ENCODE data around the gene BCL2L1. TPM values are rescaled to one million over a fixed set of nuclear protein-coding genes. Genes with fewer than 3 reads are reported as not detected.
A peak's percentile ranks its signal among the peaks of the same experiment; 100 is the strongest.

Gene BCL2L1
- total and polyA plus RNA-seq, 5 donors from 2014 or later: 15.5 to 38.1 (median 18.5) TPM

DNA sequence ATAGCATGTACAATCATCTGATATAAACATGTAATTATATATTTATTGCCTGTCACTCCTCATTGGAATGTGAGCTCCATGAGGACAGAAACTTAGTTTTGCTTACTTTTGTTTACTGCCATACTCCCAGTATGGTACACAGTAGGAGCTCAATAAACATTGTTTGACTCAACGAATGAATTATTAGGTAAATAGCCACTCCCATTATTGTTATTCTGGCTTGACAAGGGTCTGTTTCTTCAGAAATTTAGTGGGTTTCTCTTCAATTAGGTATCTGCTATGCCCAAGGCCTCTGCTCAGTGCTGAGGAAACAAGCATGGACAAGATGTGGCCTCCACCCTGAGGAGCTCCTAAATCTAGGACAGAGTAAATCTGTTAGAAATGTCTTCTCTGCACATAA lies 6.3 kb downstream of the BCL2L1 start:
- no peak for ATAC-seq (ENCODE audit: low read depth in 2 of 2)
- peaks cover 93% of the 10 kb centered on the region for H3K4me1 ChIP-seq (ENCODE audit: control insufficient read depth, insufficient read depth, low read length, poor library complexity, severe bottlenecking)

GRCh38 chr20:31715766-31716165 lies 6.9 kb downstream of the BCL2L1 start:
- no peaks in the 10 kb centered on the region for H3K9me3 ChIP-seq (ENCODE audit: control insufficient read depth in 2 of 2, low read length in 2 of 2)
- peaks cover 7% of the 10 kb centered on the region for H3K36me3 ChIP-seq (ENCODE audit: control insufficient read depth, insufficient read depth, low read length)
- peak overlapping the region; percentile 45 for H3K27ac ChIP-seq (ENCODE audit: insufficient read depth, low read length, poor library complexity, severe bottlenecking)
- ATAC-seq (ENCODE audit: low read depth in 2 of 2) (no peak), DNase-seq (no peak)
- Mint-ChIP-seq H3K4me3 (peak overlapping the region; percentile 31 to 96 (median 70)), H3K4me1 (peaks cover 34 to 99% (median 87%) of the 10 kb centered on the region in 4 donors), H3K36me3 (peaks cover 37% of the 10 kb centered on the region), H3K27me3 (no peaks in the 10 kb centered on the region), H3K9me3 (no peaks in the 10 kb centered on the region), H3K27ac (peak overlapping the region; percentile 22 to 89 (median 75))
- no peaks in the 10 kb centered on the region for H3K27me3 ChIP-seq (ENCODE audit: control insufficient read depth, insufficient read depth, low read length)
- H3K4me3 ChIP-seq (ENCODE audit: low read depth, low read length): peak overlapping the region; percentile 77
- peaks cover 94% of the 10 kb centered on the region for H3K4me1 ChIP-seq (ENCODE audit: control insufficient read depth, insufficient read depth, low read length, poor library complexity, severe bottlenecking)

More for the DNA sequence above, 6.3 kb downstream of the BCL2L1 start:
- Mint-ChIP-seq H3K36me3 (peaks cover 37% of the 10 kb centered on the region), H3K4me1 (peaks cover 38 to 99% (median 85%) of the 10 kb centered on the region in 4 donors), H3K4me3 (peak overlapping the region; percentile 80 to 96 (median 90)), H3K27ac (peak overlapping the region; percentile 20 to 92 (median 75)), H3K9me3 (no peaks in the 10 kb centered on the region), H3K27me3 (no peaks in the 10 kb centered on the region)
- Histone ChIP-seq H3K27me3 (ENCODE audit: control insufficient read depth, insufficient read depth, low read length) (no peaks in the 10 kb centered on the region), H3K27ac (ENCODE audit: insufficient read depth, low read length, poor library complexity, severe bottlenecking) (peak overlapping the region; percentile 45), H3K4me3 (ENCODE audit: low read depth, low read length) (peak overlapping the region; percentile 77), H3K36me3 (ENCODE audit: control insufficient read depth, insufficient read depth, low read length) (peaks cover 7% of the 10 kb centered on the region), H3K9me3 (ENCODE audit: control insufficient read depth in 2 of 2, low read length in 2 of 2) (no peaks in the 10 kb centered on the region)
- DNase-seq: no peak

DNA sequence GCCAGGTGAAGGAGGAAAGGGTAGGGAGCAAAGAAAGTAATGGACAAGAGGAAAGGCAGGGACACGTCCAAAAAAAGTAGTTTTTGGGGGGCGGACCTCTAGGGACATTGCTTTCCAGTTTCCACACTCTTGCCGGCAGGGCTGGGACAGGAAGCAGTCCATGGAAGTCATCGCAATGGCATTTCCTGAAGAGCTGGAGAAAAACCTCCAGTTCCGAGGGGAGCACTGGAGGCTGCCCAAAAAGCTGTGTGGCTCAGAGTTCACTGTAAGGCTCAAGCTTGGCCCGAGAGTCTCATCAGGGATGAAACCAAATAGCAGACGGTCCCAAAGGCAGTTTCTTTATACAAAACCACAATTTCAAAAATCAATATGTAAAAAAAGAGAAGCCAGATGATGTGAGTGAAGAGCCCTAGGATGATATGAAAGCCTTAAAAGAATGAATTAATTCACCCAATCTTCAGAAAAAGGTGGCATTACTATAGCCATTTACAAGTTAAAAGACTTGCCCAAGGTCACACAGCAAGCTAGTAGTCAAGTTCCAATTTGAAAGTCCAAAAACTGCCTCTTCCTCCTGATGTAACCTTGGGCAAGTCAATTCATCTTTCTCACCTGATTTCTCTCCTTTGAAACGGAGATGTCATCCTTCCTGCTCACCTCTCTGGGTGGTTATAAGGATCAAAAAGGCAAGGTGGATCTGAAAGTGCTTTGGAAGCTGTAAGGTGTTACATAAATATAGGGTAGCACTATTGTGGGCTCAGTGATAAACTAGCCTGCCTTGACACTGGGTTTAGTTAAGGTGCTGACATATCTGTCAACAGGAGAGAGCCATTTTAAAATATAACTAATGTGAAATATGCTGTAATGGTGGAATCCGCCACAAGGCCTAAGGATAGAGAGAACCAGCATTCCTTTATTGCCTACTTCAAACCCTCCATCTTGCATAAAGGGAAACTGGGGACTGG lies 9.1 kb downstream of the BCL2L1 start:
- H3K4me3 Mint-ChIP-seq: peak overlapping the region; percentile 51 to 74 (median 61)
- Histone ChIP-seq H3K4me3 (ENCODE audit: low read depth, low read length) (peak overlapping the region; percentile 51), H3K27ac (ENCODE audit: insufficient read depth, low read length, poor library complexity, severe bottlenecking) (peak overlapping the region; percentile 62), H3K9me3 (ENCODE audit: control insufficient read depth in 2 of 2, low read length in 2 of 2) (no peaks in the 10 kb centered on the region), H3K36me3 (ENCODE audit: control insufficient read depth, insufficient read depth, low read length) (peaks cover 12% of the 10 kb centered on the region), H3K4me1 (ENCODE audit: control insufficient read depth, insufficient read depth, low read length, poor library complexity, severe bottlenecking) (peaks cover 83% of the 10 kb centered on the region), H3K27me3 (ENCODE audit: control insufficient read depth, insufficient read depth, low read length) (no peaks in the 10 kb centered on the region)
- H3K9me3 Mint-ChIP-seq: no peaks in the 10 kb centered on the region
- no peak for DNase-seq
- peaks cover 39% of the 10 kb centered on the region for H3K36me3 Mint-ChIP-seq
- peak overlapping the region; percentile 84 to 92 (median 91) for H3K27ac Mint-ChIP-seq
- peaks cover 33 to 94% (median 81%) of the 10 kb centered on the region in 4 donors for H3K4me1 Mint-ChIP-seq
- no peak for ATAC-seq (ENCODE audit: low read depth in 2 of 2)
- no peaks in the 10 kb centered on the region for H3K27me3 Mint-ChIP-seq

- peaks cover 21% of the 10 kb centered on the region for H3K36me3 ChIP-seq (ENCODE audit: control insufficient read depth, insufficient read depth, low read length)
- no peaks in the 10 kb centered on the region for H3K9me3 ChIP-seq (ENCODE audit: control insufficient read depth in 2 of 2, low read length in 2 of 2)
- no peak for ATAC-seq (ENCODE audit: low read depth in 2 of 2)
- Mint-ChIP-seq H3K4me3 (peak overlapping the region; percentile 51 to 74 (median 57)), H3K27ac (peak overlapping the region in 2 of 3 donors; percentile 84 to 92), H3K9me3 (no peaks in the 10 kb centered on the region), H3K36me3 (peaks cover 40% of the 10 kb centered on the region), H3K27me3 (no peaks in the 10 kb centered on the region), H3K4me1 (peaks cover 29 to 96% (median 80%) of the 10 kb centered on the region in 4 donors)
- no peak for DNase-seq
- H3K27me3 ChIP-seq (ENCODE audit: control insufficient read depth, insufficient read depth, low read length): no peaks in the 10 kb centered on the region
- H3K27ac ChIP-seq (ENCODE audit: insufficient read depth, low read length, poor library complexity, severe bottlenecking): peak overlapping the region; percentile 62
- H3K4me3 ChIP-seq (ENCODE audit: low read depth, low read length): peak overlapping the region; percentile 60
- peaks cover 80% of the 10 kb centered on the region for H3K4me1 ChIP-seq (ENCODE audit: control insufficient read depth, insufficient read depth, low read length, poor library complexity, severe bottlenecking)
These were observed 9.9 kb downstream of the BCL2L1 start for GRCh38 chr20:31712564-31713311.

DNA sequence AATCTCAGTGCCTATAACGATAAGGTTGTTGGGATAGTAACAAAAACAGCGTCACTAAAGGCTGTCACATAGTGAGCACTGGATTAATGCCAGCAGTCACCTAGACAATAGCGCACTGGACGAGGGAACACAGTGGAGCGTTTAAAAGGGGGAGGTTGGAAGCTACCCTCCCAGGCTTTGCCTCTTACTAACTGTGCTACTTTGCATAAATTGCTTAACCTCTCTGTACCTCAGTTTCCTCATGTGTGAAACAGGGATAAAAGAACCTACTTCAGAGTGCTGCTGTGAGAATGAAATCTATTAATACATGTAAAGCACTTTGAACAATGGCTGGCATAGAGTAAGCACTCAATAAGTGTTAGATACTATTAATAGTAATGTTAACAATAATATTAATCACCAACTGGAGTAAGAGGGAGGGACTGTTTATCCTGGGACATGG lies 10.5 kb downstream of the BCL2L1 start:
- Mint-ChIP-seq H3K27ac (peak overlapping the region; percentile 62 to 94 (median 92)), H3K4me3 (peak overlapping the region in 3 of 4 donors; percentile 49 to 74 (median 63)), H3K9me3 (no peaks in the 10 kb centered on the region), H3K4me1 (peaks cover 23 to 96% (median 76%) of the 10 kb centered on the region in 4 donors), H3K36me3 (peaks cover 41% of the 10 kb centered on the region), H3K27me3 (no peaks in the 10 kb centered on the region)
- H3K36me3 ChIP-seq (ENCODE audit: control insufficient read depth, insufficient read depth, low read length): peaks cover 25% of the 10 kb centered on the region
- peak overlapping the region; percentile 62 for H3K27ac ChIP-seq (ENCODE audit: insufficient read depth, low read length, poor library complexity, severe bottlenecking)
- H3K4me3 ChIP-seq (ENCODE audit: low read depth, low read length): peak overlapping the region; percentile 60
- H3K4me1 ChIP-seq (ENCODE audit: control insufficient read depth, insufficient read depth, low read length, poor library complexity, severe bottlenecking): peaks cover 74% of the 10 kb centered on the region
- H3K9me3 ChIP-seq (ENCODE audit: control insufficient read depth in 2 of 2, low read length in 2 of 2): no peaks in the 10 kb centered on the region
- H3K27me3 ChIP-seq (ENCODE audit: control insufficient read depth, insufficient read depth, low read length): no peaks in the 10 kb centered on the region
- DNase-seq: no peak
- ATAC-seq (ENCODE audit: low read depth in 2 of 2): no peak

DNA sequence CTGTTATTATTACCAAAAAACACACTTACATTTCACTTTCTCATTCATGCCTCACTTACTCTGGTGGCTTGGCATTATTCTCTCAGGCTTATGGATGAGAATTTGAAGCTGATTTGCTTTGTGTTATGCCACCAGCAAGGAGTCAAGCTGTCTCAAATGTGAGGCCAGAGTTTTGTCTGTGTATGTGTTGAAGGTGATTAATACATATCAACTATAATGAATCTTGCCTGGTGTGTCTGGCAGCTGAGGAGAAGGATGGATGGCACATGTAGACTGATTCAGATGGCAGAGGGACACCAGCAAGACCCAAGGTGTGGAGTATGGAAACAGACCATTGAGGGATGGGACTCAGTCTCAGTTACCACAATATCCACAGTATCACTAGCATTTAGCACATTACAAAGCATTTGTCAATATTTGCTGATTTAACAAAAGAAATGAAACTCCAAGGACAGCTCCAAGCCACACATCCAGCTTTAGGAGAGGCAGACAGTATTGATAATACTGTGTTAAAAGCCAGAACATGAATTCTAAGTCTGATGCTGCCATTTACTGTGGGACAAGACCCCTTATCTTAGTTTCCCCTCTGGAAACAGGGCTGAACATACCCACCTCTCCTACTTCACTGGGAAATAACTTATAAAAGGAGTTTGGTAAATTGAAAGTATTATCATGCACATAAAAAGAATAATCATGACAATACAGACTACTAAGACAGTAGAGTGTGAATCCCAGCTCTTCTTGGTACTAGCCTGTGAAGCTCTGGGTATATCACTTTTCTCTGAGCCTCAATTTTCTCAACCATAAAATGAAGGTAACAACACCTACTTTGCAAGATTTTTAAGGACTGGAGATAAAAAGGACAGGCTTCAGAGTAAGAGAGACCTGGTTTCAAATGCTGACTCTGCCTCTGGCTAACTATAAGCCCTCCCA lies 11.2 kb downstream of the BCL2L1 start:
- no peaks in the 10 kb centered on the region for H3K27me3 ChIP-seq (ENCODE audit: control insufficient read depth, insufficient read depth, low read length)
- H3K4me1 ChIP-seq (ENCODE audit: control insufficient read depth, insufficient read depth, low read length, poor library complexity, severe bottlenecking): peaks cover 73% of the 10 kb centered on the region
- peaks cover 48% of the 10 kb centered on the region for H3K36me3 Mint-ChIP-seq
- H3K4me3 ChIP-seq (ENCODE audit: low read depth, low read length): peak overlapping the region; percentile 60
- peaks cover 32% of the 10 kb centered on the region for H3K36me3 ChIP-seq (ENCODE audit: control insufficient read depth, insufficient read depth, low read length)
- peak overlapping the region in 3 of 4 donors; percentile 49 to 74 (median 63) for H3K4me3 Mint-ChIP-seq
- H3K27ac ChIP-seq (ENCODE audit: insufficient read depth, low read length, poor library complexity, severe bottlenecking): peak overlapping the region; percentile 62
- peak overlapping the region; percentile 86 to 94 (median 92) for H3K27ac Mint-ChIP-seq
- no peak for DNase-seq
- no peak for ATAC-seq (ENCODE audit: low read depth in 2 of 2)
- no peaks in the 10 kb centered on the region for H3K9me3 Mint-ChIP-seq
- H3K27me3 Mint-ChIP-seq: no peaks in the 10 kb centered on the region
- H3K9me3 ChIP-seq (ENCODE audit: control insufficient read depth in 2 of 2, low read length in 2 of 2): no peaks in the 10 kb centered on the region
- peaks cover 19 to 96% (median 74%) of the 10 kb centered on the region in 4 donors for H3K4me1 Mint-ChIP-seq
